Measurements from ENCODE around the gene SRSF6. TPM values are rescaled to one million over a fixed set of nuclear protein-coding genes. Genes with fewer than 3 reads are reported as not detected.

The SRSF6 gene
- 108 to 115 TPM (median 111 TPM) in 5 replicates for total RNA-seq (2022; extraction: Qiagen RNA extraction)

DNA sequence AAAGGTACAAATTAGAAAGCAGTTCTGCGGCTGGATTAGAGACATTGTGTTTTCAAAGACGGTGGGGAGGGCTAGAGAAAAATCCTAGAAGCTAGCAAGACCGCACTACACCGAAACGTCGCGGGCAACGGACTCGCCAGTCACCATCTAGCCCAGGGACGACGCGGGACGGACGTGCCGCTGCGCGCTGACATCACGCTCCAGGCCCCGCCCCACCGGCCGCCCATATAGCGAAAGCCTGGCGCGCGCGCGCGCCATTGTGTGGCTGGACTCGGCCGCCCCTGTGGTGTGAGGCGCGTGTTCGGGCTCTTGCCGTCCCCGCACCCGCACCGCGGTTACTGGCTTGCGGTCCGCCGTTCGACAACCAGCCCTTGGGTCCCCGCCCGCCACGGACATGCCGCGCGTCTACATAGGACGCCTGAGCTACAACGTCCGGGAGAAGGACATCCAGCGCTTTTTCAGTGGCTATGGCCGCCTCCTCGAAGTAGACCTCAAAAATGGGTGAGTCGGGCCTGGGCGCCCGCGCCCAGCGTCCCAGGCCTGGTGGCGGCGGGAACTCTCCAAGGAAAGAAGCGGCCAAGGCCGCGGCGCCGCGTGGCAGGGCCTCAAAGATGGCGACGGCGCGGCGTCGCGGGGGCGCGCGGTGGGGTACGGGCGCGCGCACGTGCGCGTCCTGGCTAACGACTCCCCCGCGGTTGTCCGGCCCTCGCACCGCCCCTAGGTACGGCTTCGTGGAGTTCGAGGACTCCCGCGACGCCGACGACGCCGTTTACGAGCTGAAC is at the start of gene SRSF6:
Gene SRSF6 (plus strand): TSS at position 257 of the 782 bp plus-strand sequence. CDS start 138 bp downstream, at position 395.

DNA sequence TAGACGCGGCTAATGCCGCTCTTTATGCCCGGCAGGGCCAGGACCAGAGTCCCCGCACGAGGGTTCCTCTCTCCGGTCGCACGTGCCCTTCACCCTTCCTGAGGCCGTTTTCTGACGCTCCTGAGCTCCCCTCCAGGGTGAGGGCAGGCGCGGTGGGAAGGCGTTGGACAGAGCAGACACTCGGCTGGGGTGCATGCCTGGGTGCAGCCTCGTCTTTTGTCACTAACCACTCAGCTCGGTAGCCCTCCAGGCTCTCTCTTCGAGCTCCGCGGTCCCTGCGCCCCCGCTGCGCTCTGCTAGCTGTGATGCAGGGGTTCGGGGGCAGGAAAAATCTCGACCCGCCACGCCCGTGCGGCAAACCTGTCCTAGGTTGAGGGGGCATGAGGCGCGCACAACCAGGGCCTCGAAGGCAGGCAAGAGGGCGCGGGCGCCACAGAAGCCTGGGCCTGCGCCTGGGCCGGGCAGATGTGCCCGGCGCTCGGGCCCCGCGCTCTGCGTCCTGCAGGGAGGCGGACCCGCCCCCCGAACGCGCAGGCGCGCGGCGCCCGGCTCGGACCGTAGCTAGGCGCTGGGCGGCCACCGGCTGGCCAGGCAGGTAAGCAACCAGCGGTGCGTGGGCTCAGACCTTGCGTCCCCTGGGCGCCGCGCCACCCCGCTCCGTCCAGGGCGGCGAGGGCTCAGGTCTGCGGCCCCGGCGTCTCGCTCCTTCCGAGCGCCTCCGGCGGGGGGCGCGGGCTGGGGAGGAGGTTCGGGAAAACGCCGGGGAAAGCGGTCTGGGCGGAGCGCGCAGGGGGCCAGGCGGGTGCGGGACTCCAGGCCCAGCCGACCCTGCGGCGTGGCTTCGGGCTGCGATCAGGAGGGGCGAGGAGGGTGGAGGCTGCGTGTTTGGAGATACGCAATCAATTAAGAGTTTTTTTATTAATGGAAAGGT is 49.7 kb downstream of the SRSF6 start, which contains the start of gene L3MBTL1:
Gene L3MBTL1 (plus strand): TSS at position 548 of the 931 bp plus-strand sequence. CDS start 5,807 bp downstream, outside the sequence.

Other genes with a start within 250 kb of the SRSF6 start
- 0.67 to 1.9 TPM (median 1.1 TPM) in 5 replicates for gene L3MBTL1, start 49.8 kb downstream of the SRSF6 start, total RNA-seq (2022; extraction: Qiagen RNA extraction)
- 6.7 to 8.7 TPM (median 7.0 TPM) in 5 replicates for gene SGK2, start 101.1 kb downstream of the SRSF6 start, total RNA-seq (2022; extraction: Qiagen RNA extraction)
- gene IFT52, start 133.0 kb downstream of the SRSF6 start, total RNA-seq (2022; extraction: Qiagen RNA extraction), result 26.8 to 32.8 TPM (median 30.1 TPM) in 5 replicates
- 74.9 to 80.7 TPM (median 79.3 TPM) in 5 replicates for gene MYBL2, start 209.2 kb downstream of the SRSF6 start, total RNA-seq (2022; extraction: Qiagen RNA extraction)

All from A549 treated with Mapracorat at 1 μM for 4 hours (cell line).